ENCODE results near the gene SP140. TPM values are rescaled to one million over a fixed set of nuclear protein-coding genes. Genes with fewer than 3 reads are reported as not detected.

The SP140 gene
- total and polyA plus RNA-seq, 2 experiments from 2014 or later = 0.24 to 0.70 TPM

GRCh38 chr2:230347659-230348305, 122.2 kb downstream of the SP140 start:
- no peak overlapping the region for H3K4me3 Mint-ChIP-seq
- H3K36me3 ChIP-seq (ENCODE audit: insufficient read depth) = 0 out of 2 replicates have a peak, but pooled peaks cover 3% of the 10 kb centered on the region
- H3K4me1 Mint-ChIP-seq = no peaks in the 10 kb centered on the region
- no peak overlapping the region for H3K4me3 ChIP-seq
- H3K79me2 ChIP-seq (replicated peaks; ENCODE audit: insufficient read depth) = no peaks in the 10 kb centered on the region
- no peak overlapping the region for H2AFZ ChIP-seq
- no peaks in the 10 kb centered on the region for H3F3A ChIP-seq (replicated peaks; ENCODE audit: low read depth)
- H3K27ac ChIP-seq (ENCODE audit: low read depth) = no peak overlapping the region
- no peak for ATAC-seq
- TF ChIP-seq ZNF462 (CRISPR knock-in tag; IDR thresholded peaks at IDR 0.05) (no peak), REST (IDR thresholded peaks at IDR 0.05; ENCODE audit: unreplicated experiment) (no peak), POLR2AphosphoS5 (IDR thresholded peaks at IDR 0.05; ENCODE audit: low read depth) (no peak), STAT1 (IDR thresholded peaks at IDR 0.05; ENCODE audit: unreplicated experiment) (no peak), EZH2phosphoT487 (IDR thresholded peaks at IDR 0.05; ENCODE audit: unreplicated experiment) (no peak), ZNF331 (CRISPR knock-in tag; IDR thresholded peaks at IDR 0.05; ENCODE audit: low read depth) (no peak), ZNF114 (CRISPR knock-in tag; IDR thresholded peaks at IDR 0.05) (no peak), NANOG (IDR thresholded peaks at IDR 0.05; ENCODE audit: borderline replicate concordance) (no peak), ETS1 (IDR thresholded peaks at IDR 0.05) (no peak), CTCF (conservative IDR thresholded peaks at IDR 0.05; ENCODE audit: low read depth in 2 of 2) (no peak), EZH2 (IDR thresholded peaks at IDR 0.05; ENCODE audit: low read depth, unreplicated experiment) (no peak), CREB1 (CRISPR knock-in tag; IDR thresholded peaks at IDR 0.05; ENCODE audit: low read depth) (no peak), JUNB (IDR thresholded peaks at IDR 0.05; ENCODE audit: unreplicated experiment) (no peak)
- DNase-seq (ENCODE audit: low spot score) = no peak
- H3K4me1 ChIP-seq (ENCODE audit: insufficient read depth) = no peaks in the 10 kb centered on the region
- H3K27ac Mint-ChIP-seq = no peak overlapping the region
- no peak overlapping the region for H3K4me2 ChIP-seq
- peaks cover 13% of the 10 kb centered on the region; the same call in 2 of the 3 replicates for H3K9me3 Mint-ChIP-seq
- 0 out of 2 replicates have a peak, but pooled peaks cover 4% of the 10 kb centered on the region for H3K9me2 ChIP-seq (ENCODE audit: insufficient read depth)
- no peaks in the 10 kb centered on the region for H3K27me3 ChIP-seq (ENCODE audit: insufficient read depth)
- H3K36me3 Mint-ChIP-seq (ENCODE audit: low read depth) = peaks cover 1% of the 10 kb centered on the region; the same call in 2 of the 3 replicates
- no peaks in the 10 kb centered on the region for H4K20me1 ChIP-seq (replicated peaks; ENCODE audit: insufficient read depth)
- no peaks in the 10 kb centered on the region for H3K27me3 Mint-ChIP-seq (ENCODE audit: insufficient read depth, low read depth, poor library complexity)

All from GM23338 (cell line).